Measurements from ENCODE around the gene KRT72.

The KRT72 gene

GRCh38 chr12:52608161-52608560, 6.9 kb upstream of the KRT72 start:
- no peak for TF ChIP-seq EZH2phosphoT487 (IDR thresholded peaks at IDR 0.05; ENCODE audit: borderline replicate concordance)
- no peak overlapping the region for H2AFZ ChIP-seq (ENCODE audit: low read length)
- H3F3A ChIP-seq (ENCODE audit: low read depth) = no peaks in the 10 kb centered on the region
- H3K4me1 ChIP-seq (ENCODE audit: insufficient read depth, low read length, poor library complexity, severe bottlenecking) = peaks cover 29% of the 10 kb centered on the region
- no peak overlapping the region for H3K9ac ChIP-seq (ENCODE audit: low read depth, low read length, poor library complexity, severe bottlenecking)
- H4K20me1 ChIP-seq (ENCODE audit: insufficient read depth, low read length, poor library complexity, severe bottlenecking) = no peaks in the 10 kb centered on the region
- no peaks in the 10 kb centered on the region for H3K79me2 ChIP-seq (ENCODE audit: insufficient read depth, low read length)
- no peak overlapping the region for H3K4me2 ChIP-seq (ENCODE audit: low read depth, low read length, poor library complexity, severe bottlenecking)
- H3K9me2 ChIP-seq (replicated peaks; ENCODE audit: low read depth, low read length) = no peaks in the 10 kb centered on the region
- H3K4me3 ChIP-seq (ENCODE audit: low read length, poor library complexity, severe bottlenecking) = no peak overlapping the region
- H3K36me3 ChIP-seq (ENCODE audit: insufficient read depth, low read length) = no peaks in the 10 kb centered on the region
- no peaks in the 10 kb centered on the region for H3K27me3 ChIP-seq (ENCODE audit: insufficient read depth, low read length, poor library complexity, severe bottlenecking)
- H3K9me3 ChIP-seq (ENCODE audit: insufficient read depth, low read depth, low read length) = no peaks in the 10 kb centered on the region

- no peak overlapping the region for H3K4me2 ChIP-seq (ENCODE audit: low read depth, low read length, poor library complexity, severe bottlenecking)
These were observed 6.1 kb upstream of the KRT72 start for GRCh38 chr12:52607314-52607713.

GRCh38 chr12:52606581-52607218, 5.4 kb upstream of the KRT72 start:
- no peak overlapping the region for H3K4me2 ChIP-seq (ENCODE audit: low read depth, low read length, poor library complexity, severe bottlenecking)
- TF ChIP-seq CTCF (conservative IDR thresholded peaks at IDR 0.05; ENCODE audit: low read length) = no peak
- no peaks in the 10 kb centered on the region for H3K36me3 ChIP-seq (ENCODE audit: insufficient read depth, low read length)
- H3K4me1 ChIP-seq (ENCODE audit: insufficient read depth, low read length, poor library complexity, severe bottlenecking) = peaks cover 29% of the 10 kb centered on the region
- no peak overlapping the region for H3K4me3 ChIP-seq (ENCODE audit: low read length, poor library complexity, severe bottlenecking)
- H3K27me3 ChIP-seq (ENCODE audit: insufficient read depth, low read length, poor library complexity, severe bottlenecking) = no peaks in the 10 kb centered on the region
- H2AFZ ChIP-seq (ENCODE audit: low read length) = no peak overlapping the region
- H4K20me1 ChIP-seq (ENCODE audit: insufficient read depth, low read length, poor library complexity, severe bottlenecking) = no peaks in the 10 kb centered on the region
- no peaks in the 10 kb centered on the region for H3K9me2 ChIP-seq (replicated peaks; ENCODE audit: low read depth, low read length)
- H3K79me2 ChIP-seq (ENCODE audit: insufficient read depth, low read length) = no peaks in the 10 kb centered on the region
- H3K9me3 ChIP-seq (ENCODE audit: insufficient read depth, low read depth, low read length) = no peaks in the 10 kb centered on the region
- H3K9ac ChIP-seq (ENCODE audit: low read depth, low read length, poor library complexity, severe bottlenecking) = no peak overlapping the region
- no peaks in the 10 kb centered on the region for H3F3A ChIP-seq (ENCODE audit: low read depth)

More at GRCh38 chr12:52607314-52607713, 6.1 kb upstream of the KRT72 start:
- no peak overlapping the region for H3K4me3 ChIP-seq (ENCODE audit: low read length, poor library complexity, severe bottlenecking)
- H2AFZ ChIP-seq (ENCODE audit: low read length) = no peak overlapping the region
- peaks cover 29% of the 10 kb centered on the region for H3K4me1 ChIP-seq (ENCODE audit: insufficient read depth, low read length, poor library complexity, severe bottlenecking)
- H3K9ac ChIP-seq (ENCODE audit: low read depth, low read length, poor library complexity, severe bottlenecking) = no peak overlapping the region
- no peak for TF ChIP-seq CTCF (conservative IDR thresholded peaks at IDR 0.05; ENCODE audit: low read length)
- no peak for TF ChIP-seq EZH2phosphoT487 (IDR thresholded peaks at IDR 0.05; ENCODE audit: borderline replicate concordance)
- no peaks in the 10 kb centered on the region for H3K9me3 ChIP-seq (ENCODE audit: insufficient read depth, low read depth, low read length)
- no peaks in the 10 kb centered on the region for H3K79me2 ChIP-seq (ENCODE audit: insufficient read depth, low read length)
- no peaks in the 10 kb centered on the region for H3K9me2 ChIP-seq (replicated peaks; ENCODE audit: low read depth, low read length)
- H3K36me3 ChIP-seq (ENCODE audit: insufficient read depth, low read length) = no peaks in the 10 kb centered on the region
- no peaks in the 10 kb centered on the region for H3K27me3 ChIP-seq (ENCODE audit: insufficient read depth, low read length, poor library complexity, severe bottlenecking)
- H3F3A ChIP-seq (ENCODE audit: low read depth) = no peaks in the 10 kb centered on the region
- H4K20me1 ChIP-seq (ENCODE audit: insufficient read depth, low read length, poor library complexity, severe bottlenecking) = no peaks in the 10 kb centered on the region

GRCh38 chr12:52606096-52606495, 4.8 kb upstream of the KRT72 start:
- no peak overlapping the region for H3K4me3 ChIP-seq (ENCODE audit: low read length, poor library complexity, severe bottlenecking)
- H2AFZ ChIP-seq (ENCODE audit: low read length) = no peak overlapping the region
- H3K9ac ChIP-seq (ENCODE audit: low read depth, low read length, poor library complexity, severe bottlenecking) = no peak overlapping the region
- H3K27me3 ChIP-seq (ENCODE audit: insufficient read depth, low read length, poor library complexity, severe bottlenecking) = no peaks in the 10 kb centered on the region
- H4K20me1 ChIP-seq (ENCODE audit: insufficient read depth, low read length, poor library complexity, severe bottlenecking) = no peaks in the 10 kb centered on the region
- no peak overlapping the region for H3K4me2 ChIP-seq (ENCODE audit: low read depth, low read length, poor library complexity, severe bottlenecking)
- H3K79me2 ChIP-seq (ENCODE audit: insufficient read depth, low read length) = no peaks in the 10 kb centered on the region
- H3K4me1 ChIP-seq (ENCODE audit: insufficient read depth, low read length, poor library complexity, severe bottlenecking) = peaks cover 29% of the 10 kb centered on the region
- H3F3A ChIP-seq (ENCODE audit: low read depth) = no peaks in the 10 kb centered on the region
- TF ChIP-seq CTCF (conservative IDR thresholded peaks at IDR 0.05; ENCODE audit: low read length) (no peak), EZH2phosphoT487 (IDR thresholded peaks at IDR 0.05; ENCODE audit: borderline replicate concordance) (no peak)
- no peaks in the 10 kb centered on the region for H3K9me2 ChIP-seq (replicated peaks; ENCODE audit: low read depth, low read length)
- H3K36me3 ChIP-seq (ENCODE audit: insufficient read depth, low read length) = no peaks in the 10 kb centered on the region
- H3K9me3 ChIP-seq (ENCODE audit: insufficient read depth, low read depth, low read length) = no peaks in the 10 kb centered on the region

Data from Loucy (cell line).